DND-41 (cell line): ENCODE measurements around the gene SND1.

Experiments
- ATAC-seq: fragments of 200-7000 bp; cut with Tn5 transposase; 3 replicates; pipeline ENCODE4 v1.9.1; 2021; ENCODE audit warnings: low read depth; ENCODE audit not compliant: insufficient read depth
- DNase-seq: peaks from one replicate; pipeline ENCODE4 v3.0.0-alpha.2; 2020
- H2AFZ ChIP-seq: 2 replicates; pipeline ENCODE4 v1.6.0; 2012; ENCODE audit warnings: low read depth, low read length
- H3K27ac ChIP-seq: 2 replicates; pipeline ENCODE4 v1.5.1; 2012; ENCODE audit warnings: low read length, inconsistent platforms
- H3K27me3 ChIP-seq: fragments of 200-600 bp; sonication (generic); 2 replicates; pipeline ENCODE4 v1.6.0; 2012; ENCODE audit warnings: low read length, mild to moderate bottlenecking, inconsistent platforms; ENCODE audit not compliant: insufficient read depth, poor library complexity
- H3K36me3 ChIP-seq: 2 replicates; pipeline ENCODE4 v1.5.1; 2012; ENCODE audit warnings: low read length, inconsistent platforms; ENCODE audit not compliant: insufficient read depth
- H3K4me1 ChIP-seq: 2 replicates; pipeline ENCODE4 v1.5.1; 2012; ENCODE audit warnings: mild to moderate bottlenecking, low read length; ENCODE audit not compliant: insufficient read depth
- H3K4me2 ChIP-seq: 2 replicates; pipeline ENCODE4 v1.6.0; 2012; ENCODE audit warnings: mild to moderate bottlenecking, moderate library complexity, low read length, inconsistent platforms; ENCODE audit not compliant: insufficient read depth
- H3K4me3 ChIP-seq, 2 experiments: fragments of 200-600 bp in 1 of 2; shearing (Covaris generic) in 1 of 2; 2 replicates each; pipeline ENCODE4 v1.5.1; 2012 to 2016; ENCODE audit warnings: inconsistent platforms in 2 of 2, low read length in 2 of 2, mild to moderate bottlenecking in 2 of 2, low read depth in 1 of 2, moderate library complexity in 1 of 2
- H3K79me2 ChIP-seq: 2 replicates; pipeline ENCODE4 v1.6.0; 2012; ENCODE audit warnings: low read length, inconsistent platforms; ENCODE audit not compliant: insufficient read depth
- H3K9ac ChIP-seq: 2 replicates; pipeline ENCODE4 v1.6.0; 2012; ENCODE audit warnings: low read depth, mild to moderate bottlenecking, inconsistent platforms, low read length, moderate library complexity
- H3K9me3 ChIP-seq: 2 replicates; pipeline ENCODE4 v1.5.1; 2012; ENCODE audit warnings: low read length, moderate library complexity, mild to moderate bottlenecking, inconsistent platforms; ENCODE audit not compliant: insufficient read depth, severe bottlenecking
- H4K20me1 ChIP-seq: 2 replicates; pipeline ENCODE4 v1.6.0; 2012; ENCODE audit warnings: low read length; ENCODE audit not compliant: insufficient read depth
- CTCF ChIP-seq: IDR thresholded peaks from 2 replicates; pipeline ENCODE4 v1.5.1; 2012; ENCODE audit warnings: borderline replicate concordance, low read length, moderate library complexity, mild to moderate bottlenecking; ENCODE audit not compliant: poor library complexity, severe bottlenecking; ENCODE audit errors: extremely low read depth
- EZH2 ChIP-seq: IDR thresholded peaks from 3 replicates; pipeline ENCODE4 v1.6.1; 2012; ENCODE audit warnings: borderline replicate concordance, low read depth, mild to moderate bottlenecking, moderate library complexity, low read length, inconsistent platforms; ENCODE audit not compliant: severe bottlenecking

Gene SND1

DNA sequence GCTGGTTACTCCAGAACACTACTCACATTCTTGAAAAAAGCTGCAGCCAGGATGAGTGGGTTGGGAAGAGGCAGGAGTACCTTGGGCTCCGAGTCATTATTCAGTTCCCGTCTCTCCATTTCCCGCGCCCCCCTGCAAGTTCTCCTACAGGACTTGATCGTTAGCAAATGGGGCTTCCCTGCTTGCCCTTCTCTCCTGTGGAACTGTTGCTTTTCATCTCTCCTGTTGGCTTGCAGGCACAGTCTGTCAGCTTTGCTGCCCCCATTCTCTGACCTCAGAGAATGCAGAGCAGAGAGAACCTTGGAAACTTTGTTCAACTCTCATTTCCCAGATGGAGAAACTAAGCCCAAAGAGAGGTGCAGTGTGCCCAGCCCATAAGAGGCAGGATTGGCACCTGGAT is 414.9 kb downstream of the SND1 start:
- H3K27ac ChIP-seq: no peak overlapping the region
- H3K36me3 ChIP-seq: no peaks in the 10 kb centered on the region
- no peak overlapping the region for H3K4me3 ChIP-seq
- H3K9me3 ChIP-seq: no peaks in the 10 kb centered on the region
- no peak overlapping the region for H3K4me2 ChIP-seq
- no peaks in the 10 kb centered on the region for H3K79me2 ChIP-seq
- ATAC-seq (no peak), DNase-seq (no peak)
- no peak overlapping the region for H3K9ac ChIP-seq
- 0 out of 2 replicates have a peak, but pooled peaks cover 3% of the 10 kb centered on the region for H3K4me1 ChIP-seq
- no peaks in the 10 kb centered on the region for H3K27me3 ChIP-seq
- peaks cover 23% of the 10 kb centered on the region; the same call in 1 of the 2 replicates for H4K20me1 ChIP-seq
- TF ChIP-seq CTCF (peak; percentile 8), EZH2 (no peak)
- H2AFZ ChIP-seq: no peak overlapping the region

- H3K9ac ChIP-seq: no peak overlapping the region
- no peak for DNase-seq
- no peaks in the 10 kb centered on the region for H3K9me3 ChIP-seq
- H2AFZ ChIP-seq: no peak overlapping the region
- no peaks in the 10 kb centered on the region for H3K27me3 ChIP-seq
- H4K20me1 ChIP-seq: peaks cover 23% of the 10 kb centered on the region; the same call in 1 of the 2 replicates
- peak; percentile 62; the same call in 1 of the 3 replicates for ATAC-seq
- H3K27ac ChIP-seq: no peak overlapping the region
- H3K4me2 ChIP-seq: no peak overlapping the region
- H3K36me3 ChIP-seq: no peaks in the 10 kb centered on the region
- TF ChIP-seq CTCF: no peak
- no peak for TF ChIP-seq EZH2
- no peaks in the 10 kb centered on the region for H3K79me2 ChIP-seq
- no peak overlapping the region for H3K4me3 ChIP-seq
- 0 out of 2 replicates have a peak, but pooled peaks cover 3% of the 10 kb centered on the region for H3K4me1 ChIP-seq
These were observed 416.0 kb downstream of the SND1 start for GRCh38 chr7:128067983-128068382.

DNA sequence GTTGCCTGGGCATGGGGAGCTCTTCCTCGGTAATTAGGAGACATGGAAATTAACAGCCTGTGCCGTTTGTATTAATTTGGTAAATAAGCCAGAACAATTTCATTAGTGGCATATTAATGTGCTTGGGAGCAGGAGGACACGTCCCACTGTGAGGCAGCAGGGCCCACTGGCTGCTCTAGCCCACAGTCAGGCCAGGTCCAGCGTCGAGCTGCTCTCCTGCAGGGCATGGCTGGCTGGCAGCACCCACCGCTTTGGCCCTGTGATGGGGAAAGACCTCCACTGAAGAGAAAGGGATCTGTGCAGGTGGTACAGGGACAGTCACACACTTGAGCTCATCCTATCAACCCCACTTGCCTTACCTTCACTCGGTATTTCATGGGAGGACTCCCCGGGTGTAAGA is 416.8 kb downstream of the SND1 start:
- Histone ChIP-seq H3K4me1 (0 out of 2 replicates have a peak, but pooled peaks cover 3% of the 10 kb centered on the region), H3K27ac (no peak overlapping the region), H3K4me3 (no peak overlapping the region), H3K79me2 (no peaks in the 10 kb centered on the region), H2AFZ (no peak overlapping the region), H3K27me3 (no peaks in the 10 kb centered on the region), H4K20me1 (peaks cover 23% of the 10 kb centered on the region; the same call in 1 of the 2 replicates), H3K9me3 (no peaks in the 10 kb centered on the region), H3K36me3 (no peaks in the 10 kb centered on the region), H3K9ac (no peak overlapping the region), H3K4me2 (no peak overlapping the region)
- DNase-seq: no peak
- no peak for TF ChIP-seq EZH2
- no peak for TF ChIP-seq CTCF
- no peak for ATAC-seq
